ENCODE results near the gene TSPO. TPM values are rescaled to one million over a fixed set of nuclear protein-coding genes. Genes with fewer than 3 reads are reported as not detected.

Gene TSPO
- total RNA-seq, 2 experiments from 2014 or later, result 43.8 to 45.6 TPM

GRCh38 chr22:43116932-43117331, 34.4 kb upstream of the TSPO start:
- POLR2A ChIA-PET, result no interaction called here
- intact Hi-C loops (cut with DNase I, micrococcal nuclease), result no loop called here
- Mint-ChIP-seq H3K27ac (no peak overlapping the region), H3K36me3 (ENCODE audit: low read depth) (no peaks in the 10 kb centered on the region), H3K9me3 (no peaks in the 10 kb centered on the region), H3K27me3 (no peaks in the 10 kb centered on the region), H3K4me3 (no peak overlapping the region), H3K4me1 (ENCODE audit: low read depth) (peaks cover 5% of the 10 kb centered on the region)
- no peaks in the 10 kb centered on the region for H3K9me3 ChIP-seq (ENCODE audit: control insufficient read depth in 1 of 2, insufficient read depth in 1 of 2, low read length in 2 of 2)
- ATAC-seq (ENCODE audit: poor library complexity) (no peak), DNase-seq (no peak)
- H3K4me1 ChIP-seq (ENCODE audit: insufficient read depth, low read length), result peaks cover 10% of the 10 kb centered on the region
- CTCF ChIA-PET, result no interaction called here
- no peak for TF ChIP-seq CTCF (IDR thresholded peaks at IDR 0.05)
- H3K36me3 ChIP-seq (ENCODE audit: insufficient read depth, low read length), result no peaks in the 10 kb centered on the region
- no peaks in the 10 kb centered on the region for H3K27me3 ChIP-seq (ENCODE audit: control insufficient read depth in 1 of 2, insufficient read depth in 2 of 2, low read length in 2 of 2)
- no peak overlapping the region for H3K27ac ChIP-seq (ENCODE audit: low read depth in 1 of 2, low read length in 2 of 2)
- no peak overlapping the region for H3K4me3 ChIP-seq (ENCODE audit: low read length)

DNA sequence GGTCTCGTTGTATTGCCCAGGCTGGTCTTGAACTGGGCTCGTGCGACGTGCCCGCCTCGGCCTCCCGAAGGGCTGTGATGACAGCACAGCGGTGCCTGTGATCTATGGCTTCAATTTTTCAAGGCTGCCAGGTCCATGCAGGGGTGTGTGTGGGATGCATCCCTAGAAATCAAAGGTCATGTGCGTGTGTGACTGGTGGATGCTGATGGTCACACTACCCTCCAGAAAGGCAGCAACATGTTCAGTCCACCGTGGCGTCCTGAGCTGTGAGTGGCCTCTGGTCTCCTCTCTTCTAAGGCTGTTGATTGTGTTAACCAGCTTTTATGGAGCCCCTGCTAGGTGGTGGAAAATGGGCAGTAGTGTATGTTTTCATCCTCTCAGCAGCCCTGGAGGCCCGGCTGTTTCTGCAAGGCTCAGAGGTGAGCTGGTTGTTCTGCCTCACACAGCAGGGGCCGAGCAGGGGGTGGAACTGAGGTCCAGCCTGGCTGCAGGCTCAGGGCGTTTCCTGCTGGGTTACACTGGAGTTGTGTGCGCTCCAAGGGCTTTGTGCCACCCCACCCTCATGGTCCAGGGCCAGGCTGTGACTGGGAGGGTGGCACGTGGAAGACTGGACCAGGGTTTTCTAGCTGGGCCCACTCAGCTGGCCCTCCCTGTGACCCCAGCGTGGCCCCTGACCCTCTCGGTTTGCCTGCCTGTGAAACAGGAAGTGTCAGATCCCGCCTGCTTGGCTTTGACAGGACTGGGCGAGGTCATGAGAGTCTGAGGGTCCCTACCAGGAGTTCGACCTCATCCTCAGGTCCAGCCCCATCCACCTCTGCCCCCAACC, 33.1 kb upstream of the TSPO start:
- H3K4me1 Mint-ChIP-seq (ENCODE audit: low read depth), result peaks cover 5% of the 10 kb centered on the region
- peaks cover 8% of the 10 kb centered on the region for H3K4me1 ChIP-seq (ENCODE audit: insufficient read depth, low read length)
- no peaks in the 10 kb centered on the region for H3K9me3 ChIP-seq (ENCODE audit: control insufficient read depth in 1 of 2, insufficient read depth in 1 of 2, low read length in 2 of 2)
- no peak overlapping the region for H3K27ac Mint-ChIP-seq
- ChIA-PET CTCF (no interaction called here), POLR2A (no interaction called here)
- ATAC-seq (ENCODE audit: poor library complexity) (no peak), DNase-seq (no peak)
- H3K9me3 Mint-ChIP-seq, result no peaks in the 10 kb centered on the region
- H3K4me3 Mint-ChIP-seq, result no peak overlapping the region
- H3K27me3 Mint-ChIP-seq, result no peaks in the 10 kb centered on the region
- no peak overlapping the region for H3K27ac ChIP-seq (ENCODE audit: low read depth in 1 of 2, low read length in 2 of 2)
- H3K36me3 ChIP-seq (ENCODE audit: insufficient read depth, low read length), result no peaks in the 10 kb centered on the region
- no peak overlapping the region for H3K4me3 ChIP-seq (ENCODE audit: low read length)
- H3K36me3 Mint-ChIP-seq (ENCODE audit: low read depth), result no peaks in the 10 kb centered on the region
- no peaks in the 10 kb centered on the region for H3K27me3 ChIP-seq (ENCODE audit: control insufficient read depth in 1 of 2, insufficient read depth in 2 of 2, low read length in 2 of 2)
- no peak for TF ChIP-seq CTCF (IDR thresholded peaks at IDR 0.05)
- intact Hi-C loops (cut with DNase I, micrococcal nuclease), result no loop called here

- intact Hi-C loops (cut with DNase I, micrococcal nuclease), result no loop called here
- Mint-ChIP-seq H3K4me1 (ENCODE audit: low read depth) (peaks cover 5% of the 10 kb centered on the region), H3K4me3 (no peak overlapping the region), H3K27ac (no peak overlapping the region), H3K36me3 (ENCODE audit: low read depth) (no peaks in the 10 kb centered on the region), H3K27me3 (no peaks in the 10 kb centered on the region), H3K9me3 (no peaks in the 10 kb centered on the region)
- ATAC-seq (ENCODE audit: poor library complexity) (no peak), DNase-seq (no peak)
- Histone ChIP-seq H3K4me3 (ENCODE audit: low read length) (no peak overlapping the region), H3K36me3 (ENCODE audit: insufficient read depth, low read length) (no peaks in the 10 kb centered on the region), H3K9me3 (ENCODE audit: control insufficient read depth in 1 of 2, insufficient read depth in 1 of 2, low read length in 2 of 2) (no peaks in the 10 kb centered on the region), H3K4me1 (ENCODE audit: insufficient read depth, low read length) (peaks cover 8% of the 10 kb centered on the region), H3K27me3 (ENCODE audit: control insufficient read depth in 1 of 2, insufficient read depth in 2 of 2, low read length in 2 of 2) (no peaks in the 10 kb centered on the region), H3K27ac (ENCODE audit: low read depth in 1 of 2, low read length in 2 of 2) (no peak overlapping the region)
- ChIA-PET CTCF (no interaction called here), POLR2A (no interaction called here)
- no peak for TF ChIP-seq CTCF (IDR thresholded peaks at IDR 0.05)
Observed at GRCh38 chr22:43118953-43119458, 32.4 kb upstream of the TSPO start.

Data from CD4-positive, alpha-beta T cell (primary cell).